Testis (tissue), 3 donors: Measurements from ENCODE around the gene AGPAT2. TPM values are rescaled to one million over a fixed set of nuclear protein-coding genes. Genes with fewer than 3 reads are reported as not detected.

Experiments
- DNase-seq: peaks from one replicate; pipeline ENCODE4 v3.0.0-alpha.2; 2019
- H3K27ac ChIP-seq, 2 donors: fragments of 200-600 bp; sonication (generic); one replicate each; pipeline ENCODE4 v1.5.1; 2019
- H3K27me3 ChIP-seq: fragments of 200-600 bp; sonication (generic); one replicate; pipeline ENCODE4 v1.5.1; 2019
- H3K36me3 ChIP-seq: fragments of 200-600 bp; sonication (generic); one replicate; pipeline ENCODE4 v1.5.1; 2017; ENCODE audit warnings: low read depth; ENCODE audit errors: missing control alignments
- H3K4me1 ChIP-seq: fragments of 200-600 bp; sonication (generic); one replicate; pipeline ENCODE4 v1.5.1; 2019
- H3K4me3 ChIP-seq, 2 donors: fragments of 200-600 bp; sonication (generic); one replicate each; pipeline ENCODE4 v1.5.1; 2017 to 2019
- H3K9me3 ChIP-seq: fragments of 200-600 bp; sonication (generic); one replicate; pipeline ENCODE4 v1.5.1; 2017
- CTCF ChIP-seq, 3 experiments: fragments of 450-650 bp in 2 of 3; fragments of 200-600 bp in 1 of 3; sonication (generic) in 1 of 3; IDR thresholded peaks; one replicate each; pipeline ENCODE4 v1.5.1; 2016 to 2019; ENCODE audit warnings: antibody characterized with exemption in 3 of 3, mild to moderate bottlenecking in 2 of 3, moderate library complexity in 1 of 3
- POLR2A ChIP-seq: fragments of 450-650 bp; IDR thresholded peaks from one replicate; pipeline ENCODE4 v1.6.1; 2017; ENCODE audit warnings: antibody characterized with exemption, mild to moderate bottlenecking, moderate library complexity
- whole genome bisulfite sequencing, 2 donors: methylation state at CpG; one replicate each; pipeline ENCODE4 v1.1.5; 2018; 5-methylcytosine and 5-hydroxymethylcytosine counted together
- intact Hi-C: fragments of 100-400 bp; cut with DNase I; formaldehyde crosslinking; loops from one replicate; pipeline ENCODE4 v1.15.1; 2023; ENCODE audit warnings: low total_unique reads
- polyA plus RNA-seq: library from polyadenylated mRNA; stranded (reverse); fragments of 350-450 nt; fragmentation: Illumina TruSeq; extraction: RNeasy Lipid Tissue Mini Kit (QIAGEN cat#74804); gene quantifications from one replicate; pipeline ENCODE4 v1.2.3, GENCODE V29; 2014; ENCODE audit warnings: low read depth, low replicate concordance; ENCODE audit not compliant: insufficient read depth
- total RNA-seq, 2 donors: library from RNA; depleted of rRNA; stranded (reverse); fragments of >200 nt; gene quantifications; one replicate each; pipeline ENCODE4 v1.2.3, GENCODE V29; 2016

AGPAT2 gene
- total and polyA plus RNA-seq, 3 donors from 2014 or later, result 34.2 to 52.7 (median 46.6) TPM

DNA sequence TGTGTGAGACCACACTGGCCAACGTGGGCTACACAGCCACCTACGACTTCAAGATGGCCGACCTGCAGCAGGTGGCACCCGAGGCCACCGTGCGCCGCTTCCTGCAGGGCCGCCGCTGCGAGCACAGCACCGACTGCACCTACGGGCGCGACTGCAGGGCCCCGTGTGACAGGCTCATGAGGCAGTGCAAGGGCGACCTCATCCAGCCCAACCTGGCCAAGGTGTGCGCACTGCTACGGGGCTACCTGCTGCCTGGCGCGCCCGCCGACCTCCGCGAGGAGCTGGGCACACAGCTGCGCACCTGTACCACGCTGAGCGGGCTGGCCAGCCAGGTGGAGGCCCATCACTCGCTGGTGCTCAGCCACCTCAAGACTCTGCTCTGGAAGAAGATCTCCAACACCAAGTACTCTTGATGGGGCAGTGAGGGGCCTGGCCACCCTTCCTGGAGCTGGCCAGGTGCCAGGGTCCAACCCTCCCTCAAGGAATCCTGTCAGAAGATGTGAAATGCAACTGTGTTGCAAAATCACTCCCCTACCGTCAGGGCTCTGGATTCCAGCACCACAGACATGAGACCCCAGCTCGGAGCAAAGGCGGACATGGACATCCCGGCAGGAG lies 36.2 kb upstream of the AGPAT2 start:
- Histone ChIP-seq H3K27me3 (no peaks in the 10 kb centered on the region), H3K4me3 (no peak overlapping the region), H3K4me1 (peaks cover 22% of the 10 kb centered on the region), H3K9me3 (no peaks in the 10 kb centered on the region), H3K27ac (no peak overlapping the region), H3K36me3 (peaks cover 4% of the 10 kb centered on the region)
- intact Hi-C loops, result no loop called here
- 56 to 88% methylated on average over 5 to 25 of the region's 32 CpGs for WGBS, 2 donors
- DNase-seq, result no peak
- TF ChIP-seq POLR2A (no peak), CTCF (IDR thresholded peaks at IDR 0.05) (no peak)

DNA sequence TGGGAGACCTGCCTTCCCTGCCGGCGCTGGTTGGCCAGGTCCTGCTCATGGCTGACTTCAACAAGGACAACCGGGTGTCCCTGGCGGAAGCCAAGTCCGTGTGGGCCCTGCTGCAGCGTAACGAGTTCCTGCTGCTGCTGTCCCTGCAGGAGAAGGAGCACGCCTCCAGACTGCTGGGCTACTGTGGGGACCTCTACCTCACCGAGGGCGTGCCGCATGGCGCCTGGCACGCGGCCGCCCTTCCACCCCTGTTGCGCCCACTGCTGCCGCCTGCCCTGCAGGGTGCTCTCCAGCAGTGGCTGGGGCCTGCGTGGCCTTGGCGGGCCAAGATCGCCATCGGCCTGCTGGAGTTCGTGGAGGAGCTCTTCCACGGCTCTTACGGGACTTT lies 35.7 kb upstream of the AGPAT2 start:
- Histone ChIP-seq H3K36me3 (peaks cover 4% of the 10 kb centered on the region), H3K4me1 (peaks cover 22% of the 10 kb centered on the region), H3K27me3 (no peaks in the 10 kb centered on the region), H3K4me3 (no peak overlapping the region), H3K27ac (no peak overlapping the region), H3K9me3 (no peaks in the 10 kb centered on the region)
- 93% methylated on average over 24 of the region's 24 CpGs; no CpG with 5 or more reads in 1 of the 2 donors for WGBS, 2 donors
- TF ChIP-seq POLR2A (no peak), CTCF (IDR thresholded peaks at IDR 0.05) (no peak)
- intact Hi-C loops, result no loop called here
- no peak for DNase-seq

GRCh38 chr9:136722093-136722968 lies 35.1 kb upstream of the AGPAT2 start:
- intact Hi-C loops, result no loop called here
- WGBS, 2 donors, result 85 to 89% methylated on average over 12 to 31 of the region's 31 CpGs
- DNase-seq, result no peak

DNA sequence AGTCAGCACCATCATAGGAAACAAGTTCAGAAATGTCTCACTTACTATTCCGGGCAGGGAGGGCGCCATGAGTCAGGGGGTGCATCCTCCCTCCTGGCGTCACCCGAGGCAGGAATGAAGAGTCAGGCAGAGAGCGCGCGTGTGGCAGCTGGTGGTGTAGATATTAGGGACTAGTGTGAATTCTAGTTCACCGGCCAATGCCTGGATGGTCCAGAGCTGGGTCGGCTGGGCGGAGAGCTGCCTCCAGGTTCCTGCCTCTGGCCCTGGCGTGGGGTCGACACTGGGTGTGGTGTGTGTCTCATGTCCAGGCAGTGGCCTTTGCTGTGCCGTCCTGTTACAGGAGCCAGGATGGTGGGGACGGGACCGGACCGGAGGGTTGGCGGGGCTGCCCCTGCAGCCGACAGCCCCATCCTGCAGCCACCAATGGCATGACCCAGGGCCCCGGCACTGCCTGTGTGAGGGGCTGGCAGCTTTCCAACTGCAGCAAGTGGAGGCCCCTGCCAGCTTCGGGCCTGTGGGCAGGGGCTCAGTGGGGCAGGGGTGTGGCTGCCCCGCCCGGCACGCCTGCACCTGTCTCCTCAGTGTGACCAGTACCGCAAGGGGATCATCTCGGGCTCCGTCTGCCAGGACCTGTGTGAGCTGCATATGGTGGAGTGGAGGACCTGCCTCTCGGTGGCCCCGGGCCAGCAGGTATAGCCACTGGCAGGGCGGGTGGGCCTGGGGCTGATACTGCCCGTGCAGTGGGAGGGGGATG lies 34.3 kb upstream of the AGPAT2 start:
- Histone ChIP-seq H3K36me3 (peaks cover 4% of the 10 kb centered on the region), H3K4me1 (peaks cover 13% of the 10 kb centered on the region), H3K4me3 (no peak overlapping the region), H3K27me3 (no peaks in the 10 kb centered on the region), H3K9me3 (no peaks in the 10 kb centered on the region), H3K27ac (no peak overlapping the region)
- intact Hi-C loops, result no loop called here
- no peak for DNase-seq
- 83 to 100% methylated on average over 1 to 30 of the region's 30 CpGs for WGBS, 2 donors
- no peak for TF ChIP-seq POLR2A
- TF ChIP-seq CTCF (IDR thresholded peaks at IDR 0.05), result no peak

More at GRCh38 chr9:136722093-136722968, 35.1 kb upstream of the AGPAT2 start:
- TF ChIP-seq CTCF (IDR thresholded peaks at IDR 0.05) (no peak), POLR2A (no peak)
- H3K4me3 ChIP-seq, result no peak overlapping the region
- H3K4me1 ChIP-seq, result peaks cover 21% of the 10 kb centered on the region
- no peaks in the 10 kb centered on the region for H3K27me3 ChIP-seq
- H3K27ac ChIP-seq, result no peak overlapping the region
- no peaks in the 10 kb centered on the region for H3K9me3 ChIP-seq
- H3K36me3 ChIP-seq, result peaks cover 4% of the 10 kb centered on the region
